ENCODE results near the gene ZNF2.

ZNF2 gene

DNA sequence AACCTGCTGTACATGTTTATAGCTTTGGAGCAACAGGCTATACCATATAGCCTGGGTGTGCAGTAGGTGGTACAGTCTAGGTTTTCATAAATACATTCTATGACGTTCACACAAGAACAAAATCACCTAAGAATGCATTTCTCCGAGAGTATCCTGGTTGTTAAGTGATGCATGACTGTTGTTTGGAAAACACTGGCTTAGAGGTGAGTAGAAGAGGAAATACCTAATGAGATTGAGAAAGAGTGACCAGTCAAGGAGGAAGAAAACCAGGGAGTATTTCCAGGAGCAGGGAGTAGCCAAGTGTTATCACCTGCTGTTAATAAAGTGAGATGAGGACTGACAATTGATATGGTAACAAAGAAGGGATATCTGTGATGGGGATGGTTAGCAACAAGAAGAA, 38.8 kb downstream of the ZNF2 start:
- in situ Hi-C loops (cut with MboI; ENCODE audit: low sequenced_read_pairs), result no loop called here

DNA sequence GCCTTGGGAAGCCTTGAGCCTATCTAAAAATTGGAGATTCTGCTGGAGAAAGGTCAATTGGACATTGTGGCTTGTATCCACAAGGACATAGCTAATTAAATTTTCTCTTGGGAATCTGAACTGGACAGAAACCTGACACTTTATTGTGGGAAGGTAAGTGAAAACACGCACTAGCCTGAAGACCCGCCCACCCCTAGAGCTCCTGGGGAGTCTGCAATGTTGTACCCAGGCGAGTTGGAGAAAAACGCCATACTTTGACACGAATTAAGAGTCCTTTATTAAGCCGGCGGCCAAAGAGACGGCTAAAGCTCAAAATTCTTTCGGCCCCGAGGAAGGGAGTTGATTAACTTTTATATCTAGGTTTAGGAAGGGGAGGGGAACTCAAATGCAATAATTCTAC, 40.5 kb downstream of the ZNF2 start:
- in situ Hi-C loops (cut with MboI; ENCODE audit: low sequenced_read_pairs), result no loop called here

DNA sequence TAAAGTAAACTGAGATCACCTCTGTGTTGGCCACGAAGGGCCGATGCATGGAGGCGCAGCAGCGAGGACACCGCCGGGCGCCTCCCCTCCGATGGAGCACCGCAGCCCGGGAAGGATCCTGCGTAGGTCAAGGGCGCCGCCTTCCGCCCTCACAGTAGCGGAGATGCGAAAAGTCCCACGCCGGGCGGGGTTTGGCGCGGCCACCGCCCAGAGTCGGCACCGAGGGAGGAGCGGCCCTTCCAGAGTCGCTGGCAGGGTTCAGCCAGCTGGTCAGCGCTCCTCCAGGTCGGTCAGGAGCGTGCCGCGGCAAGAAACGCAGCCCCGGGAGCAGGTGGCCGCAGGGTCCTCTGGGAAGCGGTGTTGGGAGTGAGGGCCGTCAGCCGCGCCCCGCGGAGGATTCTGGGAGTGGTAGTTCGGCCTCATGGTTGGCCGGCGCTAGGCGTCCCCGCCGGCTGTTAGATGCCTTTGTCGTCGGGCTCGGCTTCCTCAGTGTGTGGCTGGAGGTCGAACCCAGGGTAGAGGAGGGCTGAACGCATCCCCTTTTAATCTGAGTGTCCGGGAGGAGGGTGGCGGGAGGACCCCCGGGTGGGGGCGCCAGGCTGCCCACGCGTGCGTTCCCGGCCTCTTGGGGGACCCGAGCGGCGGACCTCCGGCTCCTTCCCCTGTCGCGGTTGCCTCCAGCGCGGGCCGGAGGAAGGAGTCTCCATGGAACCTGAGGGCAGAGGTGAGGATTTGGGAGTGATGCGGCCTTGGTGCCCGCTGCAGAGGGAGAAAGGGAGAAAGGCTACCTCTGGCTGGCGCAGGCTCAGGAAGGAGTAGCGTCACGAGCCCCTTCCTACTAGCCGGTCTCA, 41.7 kb downstream of the ZNF2 start, which contains the start of gene ZNF892:
ZNF892 (plus strand) TSS at position 411 of the 851 bp plus-strand sequence; CDS start at position 706, 295 bp downstream.
- in situ Hi-C loops (cut with MboI; ENCODE audit: low sequenced_read_pairs), result no loop called here

DNA sequence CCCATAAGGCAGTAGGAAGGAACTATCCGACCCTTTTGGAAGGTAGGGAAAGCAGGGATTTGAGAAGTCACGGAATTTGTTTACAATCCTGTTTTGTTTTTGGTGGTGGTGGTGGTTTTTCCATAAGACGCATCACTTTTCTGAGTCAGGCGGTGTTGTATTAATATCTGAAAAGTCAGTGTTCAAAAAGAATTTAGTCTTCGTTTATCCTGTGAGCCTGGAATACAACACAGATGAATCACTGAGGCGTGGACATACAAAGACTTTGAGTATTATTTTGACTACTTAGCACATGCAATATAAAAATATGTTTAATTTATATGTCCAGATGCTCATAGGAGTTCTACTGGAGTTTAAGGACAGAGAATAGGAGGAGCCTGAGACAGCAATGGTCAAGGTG, 42.5 kb downstream of the ZNF2 start:
- in situ Hi-C loops (cut with MboI; ENCODE audit: low sequenced_read_pairs), result no loop called here

DNA sequence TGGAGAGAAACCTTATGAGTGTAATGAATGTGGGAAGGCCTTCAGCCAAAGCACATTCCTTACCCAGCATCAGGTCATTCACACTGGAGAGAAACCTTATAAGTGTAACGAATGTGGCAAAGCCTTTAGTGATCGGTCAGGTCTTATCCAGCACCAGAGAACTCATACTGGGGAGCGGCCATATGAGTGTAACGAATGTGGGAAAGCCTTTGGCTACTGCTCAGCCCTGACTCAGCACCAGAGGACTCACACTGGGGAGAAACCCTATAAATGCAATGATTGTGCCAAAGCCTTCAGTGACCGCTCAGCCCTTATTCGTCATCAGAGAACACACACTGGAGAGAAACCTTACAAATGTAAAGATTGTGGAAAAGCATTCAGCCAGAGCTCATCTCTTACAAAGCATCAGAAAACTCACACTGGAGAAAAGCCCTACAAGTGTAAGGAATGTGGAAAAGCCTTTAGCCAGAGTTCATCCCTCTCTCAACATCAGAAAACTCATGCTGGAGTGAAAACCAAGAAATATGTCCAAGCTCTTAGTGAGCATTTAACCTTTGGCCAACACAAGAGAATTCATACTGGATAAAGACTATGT, 49.5 kb downstream of the ZNF2 start:
- in situ Hi-C loops (cut with MboI; ENCODE audit: low sequenced_read_pairs), result no loop called here

DNA sequence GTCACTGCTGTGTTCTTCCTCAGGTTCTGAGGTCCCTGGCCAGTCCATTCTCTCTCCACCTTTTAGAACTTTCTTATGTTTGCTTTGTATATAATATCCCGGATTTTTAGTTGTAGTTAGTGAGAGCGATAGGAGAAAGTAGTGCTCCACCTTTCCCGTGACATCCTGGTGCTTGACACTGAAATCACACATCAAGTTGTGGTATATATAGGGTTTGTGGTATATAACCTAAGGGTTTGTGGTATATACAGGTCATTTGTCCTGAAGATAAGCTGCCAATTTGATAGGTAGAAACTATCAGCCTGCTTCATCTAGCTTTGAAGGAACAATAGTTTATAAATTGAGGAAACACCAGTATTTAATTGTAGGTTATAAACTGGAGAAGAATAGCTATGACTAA, 54.8 kb downstream of the ZNF2 start:
- in situ Hi-C loops (cut with MboI; ENCODE audit: low sequenced_read_pairs), result no loop called here

DNA sequence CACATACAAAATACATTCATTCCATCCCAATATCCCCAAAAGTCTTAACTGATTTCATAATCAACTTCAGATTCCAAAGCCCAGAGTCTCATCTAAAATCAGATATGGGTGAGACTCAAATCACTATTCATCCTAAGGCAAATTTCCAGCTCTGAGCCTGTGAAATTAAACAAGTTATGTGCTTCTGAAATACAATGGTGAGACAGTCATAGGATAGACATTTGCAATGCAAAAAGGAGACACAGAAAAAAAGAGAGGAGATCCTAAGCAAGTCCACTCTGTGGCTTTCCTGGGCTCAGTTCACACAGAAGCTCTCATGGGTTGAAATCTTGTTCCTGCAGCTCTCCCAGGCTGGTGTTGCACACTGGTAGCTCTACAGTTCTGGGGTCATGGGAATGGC, 60.0 kb downstream of the ZNF2 start:
- in situ Hi-C loops (cut with MboI; ENCODE audit: low sequenced_read_pairs), result no loop called here

DNA sequence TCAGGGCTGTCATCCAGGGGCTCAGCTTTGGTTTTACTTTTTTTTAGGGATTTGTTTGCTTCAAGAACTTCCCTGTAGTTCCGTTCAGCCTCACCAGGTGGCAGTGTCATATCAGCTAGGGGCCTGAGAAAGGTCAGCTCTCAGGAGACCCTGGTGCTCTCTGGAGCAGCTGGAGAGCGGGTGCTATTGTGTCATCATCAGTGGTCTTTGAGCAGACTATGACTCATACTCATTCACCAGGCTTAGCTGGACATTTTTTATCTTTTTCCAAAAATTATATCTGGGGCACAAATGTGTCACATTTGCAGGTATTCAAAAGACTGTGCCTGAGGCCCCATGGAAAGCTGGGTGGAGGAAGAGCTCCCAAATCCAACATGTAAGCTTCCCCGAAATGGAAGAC, 66.1 kb downstream of the ZNF2 start:
- in situ Hi-C loops (cut with MboI; ENCODE audit: low sequenced_read_pairs), result no loop called here

DNA sequence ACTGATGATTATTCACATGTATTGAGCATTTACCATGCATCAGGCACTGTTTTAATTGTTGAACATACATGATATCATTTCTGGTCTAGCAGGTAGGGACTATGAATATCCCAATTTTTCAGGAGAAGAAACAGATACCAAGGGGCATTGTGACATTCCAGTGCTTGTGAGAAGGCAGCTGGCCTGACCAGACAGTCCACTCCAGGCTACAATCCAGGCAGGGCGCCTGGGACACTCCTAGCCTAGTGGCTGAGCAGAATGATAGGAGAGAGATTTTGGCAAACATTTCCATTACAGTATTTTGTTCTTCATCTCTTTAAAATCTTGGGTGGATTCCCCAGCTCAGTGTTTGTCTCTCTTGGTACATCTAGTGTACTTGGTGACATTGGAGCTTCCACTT, 66.6 kb downstream of the ZNF2 start:
- in situ Hi-C loops (cut with MboI; ENCODE audit: low sequenced_read_pairs), result no loop called here

Measured in hTERT RPE-1 (cell line).